HEK293 (cell line): ENCODE measurements around the gene PXDC1.

ENCODE experiments used
- CTCF ChIA-PET: fragments of 350-600 bp; formaldehyde crosslinking; extraction: SDS; loops from one replicate; lab custom pipeline; 2021; ENCODE audit warnings: antibody characterized with exemption; lab: Yijun Ruan, JAX
- POLR2A ChIA-PET: fragments of 300-600 bp; formaldehyde crosslinking; extraction: SDS; loops from one replicate; lab custom pipeline; 2020; ENCODE audit warnings: antibody characterized with exemption, inconsistent platforms; lab: Yijun Ruan, JAX
- H3K27ac ChIP-seq: fragments of 200-500 bp; sonication (Bioruptor generic); 2 replicates; pipeline ENCODE4 v1.5.1; 2014; ENCODE audit warnings: low read depth, low read length, control low read depth, inconsistent platforms; ENCODE audit errors: extremely low read depth
- H3K36me3 ChIP-seq, 2 experiments: fragments of 200-500 bp in 1 of 2; sonication (Bioruptor generic) in 1 of 2; 1 replicate in 1 of 2; 2 replicates in 1 of 2; pipeline ENCODE4 v1.5.1; 2014 to 2017; ENCODE audit warnings: inconsistent platforms in 2 of 2, low read length in 2 of 2; ENCODE audit not compliant: control insufficient read depth in 2 of 2, insufficient read depth in 1 of 2
- H3K4me1 ChIP-seq: fragments of 200-500 bp; sonication (Bioruptor generic); 2 replicates; pipeline ENCODE4 v1.5.1; 2014; ENCODE audit warnings: mild to moderate bottlenecking, low read length, inconsistent platforms; ENCODE audit not compliant: control insufficient read depth, insufficient read depth
- H3K4me3 ChIP-seq: 2 replicates; pipeline ENCODE4 v1.5.1; 2011; ENCODE audit warnings: low read depth, mild to moderate bottlenecking, control low read depth, low read length, moderate library complexity
- H3K9me3 ChIP-seq: fragments of 200-500 bp; sonication (Bioruptor generic); 2 replicates; pipeline ENCODE4 v1.5.1; 2014; ENCODE audit warnings: low read depth, low read length, inconsistent platforms; ENCODE audit not compliant: control insufficient read depth, insufficient read depth
- GFI1B ChIP-seq: fragments of 450-650 bp; formaldehyde crosslinking; IDR thresholded peaks from 2 replicates; pipeline ENCODE4 v1.5.1; 2016; ENCODE audit warnings: missing biosample characterization, missing genetic modification characterization
- KLF1 ChIP-seq: fragments of 450-650 bp; formaldehyde crosslinking; IDR thresholded peaks from 2 replicates; pipeline ENCODE4 v1.5.1; 2016; ENCODE audit warnings: missing biosample characterization, missing genetic modification characterization
- MEIS1 ChIP-seq: sonication (generic); formaldehyde crosslinking; IDR thresholded peaks from 2 replicates; pipeline ENCODE4 v1.8.1; 2022; ENCODE audit warnings: missing genetic modification reagents, mild to moderate bottlenecking, borderline replicate concordance
- MZF1 ChIP-seq: fragments of 450-650 bp; formaldehyde crosslinking; IDR thresholded peaks from 2 replicates; pipeline ENCODE4 v1.5.1; 2017; ENCODE audit warnings: missing biosample characterization, missing genetic modification characterization, borderline replicate concordance
- ZBTB21 ChIP-seq: fragments of 450-650 bp; formaldehyde crosslinking; IDR thresholded peaks from 2 replicates; pipeline ENCODE4 v1.5.1; 2017; ENCODE audit warnings: missing biosample characterization, missing genetic modification characterization
- ZBTB48 ChIP-seq: fragments of 450-650 bp; formaldehyde crosslinking; IDR thresholded peaks from 2 replicates; pipeline ENCODE4 v1.5.1; 2016; ENCODE audit warnings: missing biosample characterization, missing genetic modification characterization
- ZIC2 ChIP-seq: fragments of 450-650 bp; formaldehyde crosslinking; IDR thresholded peaks from 2 replicates; pipeline ENCODE4 v1.5.1; 2016; ENCODE audit warnings: missing biosample characterization, missing genetic modification characterization
- ZNF146 ChIP-seq: fragments of 450-650 bp; formaldehyde crosslinking; IDR thresholded peaks from 2 replicates; pipeline ENCODE4 v1.5.1; 2016; ENCODE audit warnings: missing biosample characterization, missing genetic modification characterization
- ZNF214 ChIP-seq: fragments of 450-650 bp; formaldehyde crosslinking; IDR thresholded peaks from 2 replicates; pipeline ENCODE4 v1.5.1; 2017; ENCODE audit warnings: missing biosample characterization, mild to moderate bottlenecking, missing genetic modification characterization, borderline replicate concordance
- ZNF416 ChIP-seq: fragments of 450-650 bp; formaldehyde crosslinking; IDR thresholded peaks from 2 replicates; pipeline ENCODE4 v1.5.1; 2016; ENCODE audit warnings: missing biosample characterization, missing genetic modification characterization
- ZNF473 ChIP-seq: fragments of 450-650 bp; formaldehyde crosslinking; IDR thresholded peaks from 2 replicates; pipeline ENCODE4 v1.5.1; 2017; ENCODE audit warnings: missing biosample characterization, missing genetic modification characterization
- ZNF510 ChIP-seq: fragments of 450-650 bp; formaldehyde crosslinking; IDR thresholded peaks from 2 replicates; pipeline ENCODE4 v1.5.1; 2018; ENCODE audit warnings: mild to moderate bottlenecking, missing genetic modification characterization, missing biosample characterization; ENCODE audit not compliant: insufficient replicate concordance
- ZNF521 ChIP-seq: fragments of 450-650 bp; formaldehyde crosslinking; IDR thresholded peaks from 2 replicates; pipeline ENCODE4 v1.5.1; 2017; ENCODE audit warnings: missing biosample characterization, mild to moderate bottlenecking, missing genetic modification characterization
- ZNF555 ChIP-seq: fragments of 450-650 bp; formaldehyde crosslinking; conservative IDR thresholded peaks from 2 replicates; pipeline ENCODE4 v1.5.1; 2017; ENCODE audit warnings: missing biosample characterization, mild to moderate bottlenecking, missing genetic modification characterization, inconsistent platforms
- ZNF629 ChIP-seq: fragments of 450-650 bp; formaldehyde crosslinking; IDR thresholded peaks from 2 replicates; pipeline ENCODE4 v1.5.1; 2017; ENCODE audit warnings: missing biosample characterization, missing genetic modification characterization
- ZNF768 ChIP-seq: fragments of 450-650 bp; formaldehyde crosslinking; IDR thresholded peaks from 2 replicates; pipeline ENCODE4 v1.5.1; 2018; ENCODE audit warnings: missing biosample characterization, mild to moderate bottlenecking, missing genetic modification characterization
- ZNF792 ChIP-seq: fragments of 450-650 bp; formaldehyde crosslinking; IDR thresholded peaks from 2 replicates; pipeline ENCODE4 v1.5.1; 2016; ENCODE audit warnings: missing biosample characterization, missing genetic modification characterization
- TF ChIP-seq, protein P1 (sequence below): fragments of 450-650 bp; formaldehyde crosslinking; IDR thresholded peaks from 2 replicates; pipeline ENCODE4 v1.5.1; 2016; ENCODE audit warnings: missing biosample characterization, missing genetic modification characterization
- TF ChIP-seq, protein P2 (sequence below): fragments of 450-650 bp; formaldehyde crosslinking; IDR thresholded peaks from 2 replicates; pipeline ENCODE4 v1.5.1; 2016; ENCODE audit warnings: missing biosample characterization, missing genetic modification characterization, low read depth
- TF ChIP-seq, protein P3 (sequence below): fragments of 450-650 bp; formaldehyde crosslinking; IDR thresholded peaks from 2 replicates; pipeline ENCODE4 v1.5.1; 2016; ENCODE audit warnings: missing biosample characterization, missing genetic modification characterization

The PXDC1 gene

GRCh38 chr6:3798055-3798919 is 46.8 kb upstream of the PXDC1 start:
- Histone ChIP-seq H3K27ac (no peak overlapping the region), H3K9me3 (no peaks in the 10 kb centered on the region), H3K4me1 (peaks cover 4% of the 10 kb centered on the region; the same call in 1 of the 2 replicates), H3K4me3 (no peak overlapping the region), H3K36me3 (no peaks in the 10 kb centered on the region)
- ChIA-PET POLR2A (interaction anchor here (0.8 to 1.8 kb wide), 4 partner anchors 10 to 220 kb away, joined by 3 to 4 read pairs (median 4); no protein-coding TSS in a partner anchor), CTCF (interaction anchor here (0.6 to 3.5 kb wide), 4 partner anchors 10 to 180 kb away, joined by 3 to 13 read pairs (median 6); no protein-coding TSS in a partner anchor)
- TF ChIP-seq ZNF510 (tag by site-specific recombination) (no peak), ZBTB21 (no peak), MEIS1 (CRISPR knock-in tag) (no peak), ZNF555 (tag by site-specific recombination) (no peak), ZNF768 (tag by site-specific recombination) (no peak), ZNF521 (no peak), KLF1 (tag by site-specific recombination) (no peak), ZNF416 (tag by site-specific recombination) (no peak), ZNF629 (tag by site-specific recombination) (peak; percentile 14; the same call in 1 of the 2 replicates), ZNF214 (tag by site-specific recombination) (no peak), ZIC2 (tag by site-specific recombination) (peak; percentile 28; the same call in 1 of the 2 replicates)
- TF ChIP-seq, protein P1, sequence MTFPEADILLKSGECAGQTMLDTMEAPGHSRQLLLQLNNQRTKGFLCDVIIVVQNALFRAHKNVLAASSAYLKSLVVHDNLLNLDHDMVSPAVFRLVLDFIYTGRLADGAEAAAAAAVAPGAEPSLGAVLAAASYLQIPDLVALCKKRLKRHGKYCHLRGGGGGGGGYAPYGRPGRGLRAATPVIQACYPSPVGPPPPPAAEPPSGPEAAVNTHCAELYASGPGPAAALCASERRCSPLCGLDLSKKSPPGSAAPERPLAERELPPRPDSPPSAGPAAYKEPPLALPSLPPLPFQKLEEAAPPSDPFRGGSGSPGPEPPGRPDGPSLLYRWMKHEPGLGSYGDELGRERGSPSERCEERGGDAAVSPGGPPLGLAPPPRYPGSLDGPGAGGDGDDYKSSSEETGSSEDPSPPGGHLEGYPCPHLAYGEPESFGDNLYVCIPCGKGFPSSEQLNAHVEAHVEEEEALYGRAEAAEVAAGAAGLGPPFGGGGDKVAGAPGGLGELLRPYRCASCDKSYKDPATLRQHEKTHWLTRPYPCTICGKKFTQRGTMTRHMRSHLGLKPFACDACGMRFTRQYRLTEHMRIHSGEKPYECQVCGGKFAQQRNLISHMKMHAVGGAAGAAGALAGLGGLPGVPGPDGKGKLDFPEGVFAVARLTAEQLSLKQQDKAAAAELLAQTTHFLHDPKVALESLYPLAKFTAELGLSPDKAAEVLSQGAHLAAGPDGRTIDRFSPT (tag by site-specific recombination) = peak; percentile 41; the same call in 1 of the 2 replicates
- TF ChIP-seq, protein P2, sequence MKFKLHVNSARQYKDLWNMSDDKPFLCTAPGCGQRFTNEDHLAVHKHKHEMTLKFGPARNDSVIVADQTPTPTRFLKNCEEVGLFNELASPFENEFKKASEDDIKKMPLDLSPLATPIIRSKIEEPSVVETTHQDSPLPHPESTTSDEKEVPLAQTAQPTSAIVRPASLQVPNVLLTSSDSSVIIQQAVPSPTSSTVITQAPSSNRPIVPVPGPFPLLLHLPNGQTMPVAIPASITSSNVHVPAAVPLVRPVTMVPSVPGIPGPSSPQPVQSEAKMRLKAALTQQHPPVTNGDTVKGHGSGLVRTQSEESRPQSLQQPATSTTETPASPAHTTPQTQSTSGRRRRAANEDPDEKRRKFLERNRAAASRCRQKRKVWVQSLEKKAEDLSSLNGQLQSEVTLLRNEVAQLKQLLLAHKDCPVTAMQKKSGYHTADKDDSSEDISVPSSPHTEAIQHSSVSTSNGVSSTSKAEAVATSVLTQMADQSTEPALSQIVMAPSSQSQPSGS (tag by site-specific recombination) = peak; percentile 54; the same call in 1 of the 2 replicates

GRCh38 chr6:3797231-3798054 is 45.9 kb upstream of the PXDC1 start:
- Histone ChIP-seq H3K27ac (no peak overlapping the region), H3K4me3 (no peak overlapping the region)
- POLR2A ChIA-PET = interaction anchor here (0.8 to 1.8 kb wide), 5 partner anchors 9 to 221 kb away, joined by 3 to 8 read pairs (median 4); no protein-coding TSS in a partner anchor

More at GRCh38 chr6:3797231-3798054, 45.9 kb upstream of the PXDC1 start:
- CTCF ChIA-PET = interaction anchor here (0.6 to 3.5 kb wide), 9 partner anchors 11 to 181 kb away, joined by 3 to 13 read pairs (median 5); no protein-coding TSS in a partner anchor
- no peaks in the 10 kb centered on the region for H3K36me3 ChIP-seq
- H3K4me1 ChIP-seq = peaks cover 4% of the 10 kb centered on the region; the same call in 1 of the 2 replicates
- H3K9me3 ChIP-seq = no peaks in the 10 kb centered on the region
- TF ChIP-seq ZBTB48 (tag by site-specific recombination) = no peak
- no peak for TF ChIP-seq ZNF792 (tag by site-specific recombination)
- TF ChIP-seq, protein P3, sequence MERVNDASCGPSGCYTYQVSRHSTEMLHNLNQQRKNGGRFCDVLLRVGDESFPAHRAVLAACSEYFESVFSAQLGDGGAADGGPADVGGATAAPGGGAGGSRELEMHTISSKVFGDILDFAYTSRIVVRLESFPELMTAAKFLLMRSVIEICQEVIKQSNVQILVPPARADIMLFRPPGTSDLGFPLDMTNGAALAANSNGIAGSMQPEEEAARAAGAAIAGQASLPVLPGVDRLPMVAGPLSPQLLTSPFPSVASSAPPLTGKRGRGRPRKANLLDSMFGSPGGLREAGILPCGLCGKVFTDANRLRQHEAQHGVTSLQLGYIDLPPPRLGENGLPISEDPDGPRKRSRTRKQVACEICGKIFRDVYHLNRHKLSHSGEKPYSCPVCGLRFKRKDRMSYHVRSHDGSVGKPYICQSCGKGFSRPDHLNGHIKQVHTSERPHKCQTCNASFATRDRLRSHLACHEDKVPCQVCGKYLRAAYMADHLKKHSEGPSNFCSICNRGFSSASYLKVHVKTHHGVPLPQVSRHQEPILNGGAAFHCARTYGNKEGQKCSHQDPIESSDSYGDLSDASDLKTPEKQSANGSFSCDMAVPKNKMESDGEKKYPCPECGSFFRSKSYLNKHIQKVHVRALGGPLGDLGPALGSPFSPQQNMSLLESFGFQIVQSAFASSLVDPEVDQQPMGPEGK (tag by site-specific recombination) = no peak
- no peak for TF ChIP-seq ZNF146 (tag by site-specific recombination)
- TF ChIP-seq ZNF473 = no peak
- TF ChIP-seq GFI1B (tag by site-specific recombination) = no peak
- TF ChIP-seq MZF1 (tag by site-specific recombination) = no peak
